ENCODE measurements around the gene MCIDAS.
A peak's percentile ranks its signal among the peaks of the same experiment; 100 is the strongest.

Gene MCIDAS

GRCh38 chr5:55222092-55222984 is 4.8 kb downstream of the MCIDAS start:
- peak; percentile 43 for DNase-seq

- DNase-seq: peak; percentile 11
These were observed 6.5 kb downstream of the MCIDAS start for GRCh38 chr5:55220433-55221185.

- no peak for DNase-seq
These were observed 7.3 kb downstream of the MCIDAS start for GRCh38 chr5:55219770-55220169.

DNA sequence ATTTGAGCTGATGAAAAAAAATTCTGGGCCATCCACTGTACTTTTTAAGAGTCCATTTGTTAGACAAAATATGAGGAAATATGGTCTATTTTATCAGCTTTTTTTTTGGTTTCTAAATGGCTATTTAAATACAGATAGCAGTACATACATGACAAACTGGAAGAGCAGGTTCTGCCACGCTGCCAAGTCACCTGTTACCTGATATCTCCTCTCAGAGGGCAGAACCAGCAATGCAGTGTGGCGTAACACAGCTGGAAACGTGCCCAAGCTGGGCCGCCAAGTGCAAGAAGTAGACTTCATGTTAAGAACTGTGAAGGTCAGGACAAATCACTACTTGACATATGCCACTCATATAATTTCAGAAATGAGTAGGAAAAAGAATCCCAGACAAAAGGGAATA is 8.1 kb downstream of the MCIDAS start:
- no peak for DNase-seq

- DNase-seq: no peak
These were observed 15.8 kb downstream of the MCIDAS start for GRCh38 chr5:55211184-55211874.

- DNase-seq: no peak
These were observed 22.1 kb downstream of the MCIDAS start for GRCh38 chr5:55205001-55205400.

- DNase-seq: no peak
These were observed 36.0 kb downstream of the MCIDAS start for GRCh38 chr5:55191165-55191564.

DNA sequence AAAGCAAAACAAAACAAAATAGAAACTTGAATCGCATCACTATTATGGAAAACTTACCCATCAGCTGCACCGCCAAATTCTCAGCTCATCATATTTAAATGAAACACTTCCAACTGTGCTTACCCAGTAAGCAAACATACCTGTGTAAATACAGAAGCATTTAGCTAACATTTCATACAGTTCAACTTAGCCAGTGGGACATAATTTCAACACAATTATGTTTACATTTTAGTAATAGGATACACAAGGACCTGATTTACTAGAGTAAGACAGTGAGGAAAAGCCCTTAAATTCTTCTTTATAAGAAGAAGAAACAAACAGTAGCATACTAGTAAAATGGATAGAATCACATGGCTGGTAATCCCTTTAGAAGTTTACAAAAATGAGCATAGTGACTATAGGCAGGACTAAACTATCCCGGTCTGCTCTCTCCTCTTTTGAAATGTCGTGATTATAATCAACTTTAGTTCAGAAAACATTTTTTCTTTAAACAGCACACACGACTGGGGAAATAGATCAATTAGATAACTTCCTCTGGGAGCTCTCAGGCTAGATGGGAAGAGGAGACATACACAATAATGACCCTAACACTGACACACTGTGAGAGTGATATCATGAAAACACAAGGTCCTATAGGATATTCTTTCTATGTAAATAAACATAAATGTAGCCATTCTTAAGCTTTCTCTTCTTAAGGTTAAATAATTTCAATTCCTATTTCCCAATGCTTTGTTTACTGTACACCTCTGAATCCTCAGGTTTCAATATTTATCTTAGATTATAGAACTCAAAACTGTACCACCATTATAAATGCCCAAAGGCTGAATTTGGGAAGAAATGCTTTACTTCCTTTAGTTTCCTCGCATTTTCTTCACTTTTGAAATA is 38.2 kb downstream of the MCIDAS start:
- no peak for DNase-seq

DNA sequence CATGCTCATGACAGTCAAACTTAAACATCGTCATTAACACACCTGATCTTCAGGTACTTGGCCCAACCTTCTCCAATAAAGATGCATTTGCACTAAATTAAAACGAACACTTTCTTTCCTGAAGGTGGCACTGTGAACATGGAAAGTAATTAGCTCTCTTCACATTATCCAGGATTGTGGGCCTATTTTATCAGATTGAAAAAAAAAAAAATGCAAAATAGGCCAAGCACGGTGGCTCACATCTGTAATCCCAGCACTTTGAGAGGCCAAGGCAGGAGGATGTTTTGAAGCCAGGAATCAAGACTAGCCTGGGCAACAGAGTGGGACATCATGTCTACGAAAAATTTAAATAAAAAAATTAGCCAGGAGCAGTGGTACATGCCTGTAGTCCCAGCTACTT is 39.7 kb downstream of the MCIDAS start:
- no peak for DNase-seq

- DNase-seq: no peak
These were observed 47.1 kb downstream of the MCIDAS start for GRCh38 chr5:55180016-55180415.

DNA sequence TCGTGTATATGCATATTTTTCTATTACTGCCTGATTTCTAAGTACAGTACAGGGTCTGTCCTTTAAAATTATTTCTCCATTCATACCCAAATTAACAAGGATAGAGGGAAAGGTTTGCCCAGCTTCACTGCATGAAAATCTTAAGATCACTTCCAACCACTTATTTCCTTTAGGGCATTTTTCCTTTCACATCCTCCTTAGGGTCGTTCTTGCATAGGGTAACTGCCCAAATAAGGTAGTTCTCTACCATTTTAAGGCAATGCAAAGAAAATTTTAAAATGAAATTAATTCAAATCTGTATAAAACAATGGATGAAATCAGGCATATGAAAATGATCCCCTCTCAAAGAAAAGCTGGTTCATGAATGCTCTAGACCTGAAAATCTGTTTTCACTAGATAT is 50.0 kb downstream of the MCIDAS start:
- no peak for DNase-seq

GRCh38 chr5:55176176-55176818 is 50.8 kb downstream of the MCIDAS start:
- DNase-seq: peak; percentile 45

GRCh38 chr5:55175781-55176175 is 51.3 kb downstream of the MCIDAS start:
- DNase-seq: no peak

- DNase-seq: no peak
These were observed 53.4 kb downstream of the MCIDAS start for GRCh38 chr5:55173687-55174230.

DNA sequence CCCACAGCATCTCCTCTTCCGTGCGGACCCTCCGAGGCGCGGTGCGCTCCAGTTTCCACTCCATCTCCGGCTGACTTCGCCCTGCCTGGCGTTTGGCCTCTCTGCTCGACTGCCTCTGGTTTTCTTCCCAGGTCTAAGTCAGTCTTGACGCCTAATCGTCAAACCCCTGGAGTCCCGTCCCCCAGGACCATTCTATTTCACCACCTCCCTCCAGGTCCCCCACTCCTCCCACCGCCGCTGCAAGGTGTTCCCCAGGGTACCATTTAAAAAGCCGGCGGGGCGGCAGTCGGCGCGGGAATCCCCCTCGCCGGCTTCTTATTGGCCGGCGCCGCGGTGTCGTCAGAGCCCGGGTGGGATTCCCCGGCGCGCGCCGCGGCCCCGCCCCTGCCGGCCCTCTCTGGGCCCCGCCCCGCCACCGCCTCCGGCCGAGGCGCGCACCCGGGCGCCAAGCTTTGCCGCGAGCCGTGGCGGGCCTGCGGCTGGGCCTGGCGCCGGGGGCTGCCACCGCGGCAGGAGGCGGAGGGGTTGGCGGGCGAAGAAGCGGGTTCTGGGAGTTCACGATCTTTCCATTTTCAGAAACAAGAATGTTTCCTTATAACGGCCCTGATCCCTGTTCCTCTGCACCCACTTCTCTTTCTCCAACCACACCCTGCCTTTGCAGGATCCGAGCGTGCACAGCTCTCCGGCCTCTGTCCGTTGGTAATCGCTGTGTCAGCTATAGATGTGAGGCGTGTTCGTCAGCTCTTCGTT is 54.0 kb downstream of the MCIDAS start, which contains the start of gene CDC20B:
TSS of gene CDC20B (minus strand) at position 241 of the 750 bp plus-strand sequence. CDS start at position 64, 177 bp downstream.
- DNase-seq: peak; percentile 89

DNA sequence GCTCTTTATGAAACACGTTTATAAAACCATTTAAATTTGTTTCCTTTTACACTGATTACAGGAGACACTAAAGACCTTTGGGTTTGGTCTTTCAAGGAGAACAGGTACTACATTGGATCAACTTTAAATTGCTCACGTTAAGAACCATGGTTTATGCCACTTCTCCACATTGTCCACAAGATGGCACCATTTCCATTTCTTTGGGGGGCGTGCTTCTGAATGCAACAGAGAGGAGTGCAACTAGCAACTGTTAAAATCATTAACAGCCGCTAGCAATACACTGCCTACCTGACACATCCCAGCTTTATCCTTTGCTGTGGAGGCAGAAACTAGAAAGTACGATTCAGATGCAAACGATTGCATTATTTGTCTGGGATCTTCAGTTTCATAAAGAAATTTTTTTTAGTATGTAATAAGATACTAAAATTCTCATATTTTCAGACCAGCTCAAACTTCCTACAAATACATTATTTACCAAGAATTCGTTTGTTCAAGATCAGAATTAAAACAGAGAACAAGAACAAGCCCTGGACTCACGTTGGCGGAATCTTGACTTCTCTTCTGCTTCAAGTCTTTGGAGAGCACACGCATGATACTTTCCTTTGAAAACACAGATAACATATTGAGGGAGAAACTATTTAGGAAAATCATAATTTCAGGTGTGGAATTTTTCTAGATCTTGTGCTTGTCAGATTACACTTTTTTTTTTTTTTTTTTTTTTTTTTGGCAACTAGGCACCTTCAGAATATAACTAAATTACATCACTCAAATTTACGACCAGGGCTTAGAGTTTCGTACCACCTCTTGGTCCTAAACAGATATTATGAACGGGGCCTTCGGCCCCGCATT is 54.8 kb downstream of the MCIDAS start:
- peak; percentile 87 for DNase-seq

GRCh38 chr5:55171471-55171870 is 55.6 kb downstream of the MCIDAS start:
- DNase-seq: no peak
